Activated CD8-positive, alpha-beta memory T cell treated with anti-CD3 and anti-CD28 coated beads, Interleukin-2, amount 50 U/mL, for 48 hours (primary cell): ENCODE measurements around the gene ST6GAL1.
"Not testable (repeated sequence)": the region's sequence is repeated elsewhere in the genome, so short reads cannot be mapped to it uniquely, and the experiment has no call there.

ENCODE experiments used
- DNase-seq: peaks from one replicate; pipeline ENCODE4 v3.0.0-alpha.2; 2020

ST6GAL1 gene

DNA sequence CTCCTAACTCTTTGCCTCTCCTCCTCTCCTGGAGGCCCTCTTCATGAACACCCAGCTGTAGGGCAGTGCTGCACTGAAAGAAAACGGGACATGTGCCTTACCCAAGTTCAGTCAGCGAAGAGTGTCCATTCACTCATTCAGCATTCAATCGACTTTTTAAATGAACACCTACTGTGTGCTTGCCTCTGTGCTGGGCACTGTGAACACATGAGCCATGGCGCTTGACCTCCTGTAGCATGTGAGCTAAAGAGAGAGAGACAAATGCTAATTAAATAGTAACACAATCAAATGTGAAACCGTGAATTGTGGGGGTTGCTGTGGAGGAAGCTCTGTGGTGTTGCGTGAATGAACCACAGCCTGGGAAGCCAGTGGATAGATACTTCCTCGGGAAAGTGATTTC is 43.4 kb downstream of the ST6GAL1 start:
- no peak for DNase-seq

DNA sequence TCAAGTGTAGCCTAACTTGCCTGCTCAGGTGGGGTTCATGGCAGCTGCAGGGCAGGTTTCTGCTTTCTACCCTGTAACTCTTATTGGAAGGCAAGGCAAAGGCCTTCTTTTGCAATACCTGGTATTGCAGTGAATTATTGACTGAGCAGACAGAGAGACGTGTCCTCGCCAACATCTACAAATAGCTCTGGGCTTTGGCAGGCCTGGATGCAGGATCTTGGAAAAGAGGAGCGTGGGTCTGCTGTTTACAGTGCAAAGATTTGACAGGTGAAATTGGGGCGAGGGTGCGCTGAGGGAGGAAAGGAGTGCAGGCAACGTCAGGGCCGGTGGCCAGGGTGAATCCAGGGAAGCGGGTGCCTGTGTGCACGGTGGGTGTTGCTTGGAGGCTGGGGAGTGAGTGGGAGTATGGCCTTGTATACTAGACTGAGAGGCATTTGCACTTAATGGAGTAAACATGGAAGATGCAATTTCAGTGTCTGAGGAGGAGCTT is 44.5 kb downstream of the ST6GAL1 start:
- no peak for DNase-seq

DNA sequence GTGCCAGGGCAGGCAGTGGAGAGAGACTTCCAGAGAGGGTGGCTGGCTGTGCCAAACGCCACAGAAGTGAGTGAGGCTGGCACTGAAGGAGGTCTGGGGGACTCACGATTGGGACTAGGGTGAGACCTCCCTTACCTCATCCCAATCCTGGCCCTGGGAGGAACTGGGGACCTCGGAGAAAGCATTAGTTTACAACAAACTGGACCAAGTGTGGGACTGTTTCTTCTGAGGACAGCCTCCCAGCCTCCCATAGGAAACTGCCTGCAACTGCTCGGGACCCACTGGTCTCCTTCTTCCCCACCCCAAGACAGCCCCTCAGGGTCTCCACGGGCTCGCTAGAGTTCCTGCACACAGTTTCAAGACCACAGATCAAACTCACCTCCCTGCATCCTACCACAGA is 45.4 kb downstream of the ST6GAL1 start:
- DNase-seq = no peak

DNA sequence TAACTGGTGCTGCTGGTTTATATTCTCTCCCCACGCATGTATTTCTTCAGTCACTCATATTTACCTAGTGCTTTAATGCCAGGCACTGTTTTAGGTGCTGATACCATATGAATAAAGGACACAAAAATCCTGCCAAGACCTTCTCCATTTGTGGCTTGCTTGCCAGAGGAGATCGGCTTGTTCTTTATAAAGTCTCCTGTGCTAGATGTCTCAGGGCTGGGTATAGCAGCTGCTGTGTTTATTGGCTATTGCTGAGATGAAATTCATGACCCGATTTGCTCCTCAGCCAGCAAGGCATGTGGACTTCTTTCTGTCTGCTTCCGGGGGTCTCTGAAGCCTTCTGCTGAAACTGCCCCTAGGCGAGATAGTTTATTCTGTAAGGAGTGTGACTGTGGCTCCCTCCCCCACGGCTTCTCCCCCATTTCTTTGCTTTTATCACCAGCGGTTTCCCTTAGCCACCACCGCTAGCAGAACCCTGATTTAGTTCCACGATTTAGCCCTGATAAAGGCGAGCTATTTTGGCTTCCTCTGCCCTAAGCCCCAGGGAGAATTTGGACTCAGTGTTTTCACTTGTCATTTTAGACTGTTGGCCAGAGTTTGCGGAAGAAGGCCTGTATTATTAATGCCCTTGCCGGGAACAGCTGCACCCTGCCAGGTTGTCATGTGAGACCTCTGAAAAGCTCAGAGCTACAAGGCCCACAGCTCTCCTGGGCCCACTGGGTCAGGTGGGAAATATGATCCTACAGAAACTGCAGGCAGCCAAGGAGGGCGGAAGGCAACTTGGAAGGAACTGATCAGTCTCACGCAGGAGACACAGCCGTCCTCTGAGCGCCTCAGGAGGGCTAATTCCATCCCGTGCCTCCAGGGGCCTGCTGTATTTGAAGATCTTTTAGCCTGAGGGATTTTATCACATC is 46.8 kb downstream of the ST6GAL1 start:
- no peak for DNase-seq

DNA sequence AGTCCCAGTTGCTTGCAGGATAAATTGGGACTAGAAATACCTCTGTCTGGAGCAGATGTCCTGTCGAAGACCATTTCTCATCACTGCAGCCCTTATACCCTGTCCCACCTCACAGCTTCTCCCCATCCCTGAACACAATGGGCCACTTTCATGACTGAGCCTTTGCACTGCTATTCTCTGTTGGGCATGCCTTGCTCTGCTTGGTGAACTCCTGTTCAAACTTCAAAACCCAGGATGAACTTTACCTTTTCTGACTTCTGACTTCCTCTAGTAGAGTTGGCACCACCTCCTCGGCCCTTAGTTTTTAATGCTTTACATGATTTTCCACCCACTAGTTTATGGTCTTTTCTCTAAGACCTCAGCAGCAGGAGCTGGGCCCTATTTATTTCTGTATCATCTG is 48.4 kb downstream of the ST6GAL1 start:
- DNase-seq = no peak

DNA sequence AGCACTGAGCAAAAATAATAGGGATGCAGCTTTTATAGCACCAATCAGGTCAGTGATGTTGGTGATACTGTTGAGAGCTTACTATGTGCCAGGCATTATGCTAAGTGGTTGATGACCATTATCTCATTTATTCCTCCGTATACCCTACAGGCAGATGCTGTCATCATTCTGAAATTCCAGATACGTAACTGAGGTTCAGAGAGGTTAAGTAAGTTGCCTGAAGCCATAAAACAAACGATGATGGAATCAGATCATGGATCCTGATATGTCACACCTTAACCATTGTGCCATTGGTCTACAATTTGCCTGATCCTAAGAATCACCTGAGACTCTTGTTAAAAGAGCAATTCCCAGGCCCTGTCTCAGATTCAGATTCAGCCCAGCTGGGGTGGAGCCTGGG is 49.5 kb downstream of the ST6GAL1 start:
- no peak for DNase-seq

DNA sequence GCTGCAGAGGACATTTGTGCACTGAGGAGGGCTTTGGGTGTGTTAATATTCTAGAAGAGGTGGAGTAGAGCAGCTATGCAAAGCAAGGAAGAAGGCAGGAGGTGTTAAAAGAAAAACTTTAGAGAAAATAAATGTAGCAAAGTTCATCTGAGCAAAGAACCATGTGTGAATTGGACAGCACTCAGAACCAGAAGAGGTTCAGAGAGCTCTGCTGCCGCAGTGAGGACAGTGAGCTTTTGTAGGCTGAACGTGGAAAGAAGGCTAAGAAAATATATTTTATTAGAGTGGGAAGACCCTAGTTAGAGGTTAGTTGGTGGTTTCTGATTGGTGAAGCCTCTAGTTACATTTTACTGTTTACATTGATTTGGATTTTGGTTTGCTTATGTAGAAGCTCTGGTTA is 50.7 kb downstream of the ST6GAL1 start:
- DNase-seq = no peak

DNA sequence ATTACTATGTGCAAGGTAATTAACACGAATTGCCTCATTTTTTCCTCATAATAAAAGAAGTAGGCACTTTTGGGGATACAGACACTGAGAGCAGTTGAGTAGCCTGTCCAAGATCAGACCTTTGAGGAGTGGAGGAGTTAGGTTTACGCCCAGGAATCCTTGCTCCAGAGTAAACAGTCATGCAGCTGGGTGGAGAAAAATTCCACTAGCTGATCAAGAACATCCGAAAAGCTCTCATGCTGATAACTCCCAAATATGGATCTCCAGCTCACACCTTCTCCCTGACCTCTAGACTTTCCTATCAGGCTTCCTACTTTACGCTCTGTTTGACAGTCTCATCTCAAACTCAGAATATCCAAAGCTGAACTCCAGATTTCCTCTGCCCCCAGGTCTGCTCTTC is 53.3 kb downstream of the ST6GAL1 start:
- DNase-seq = no peak

DNA sequence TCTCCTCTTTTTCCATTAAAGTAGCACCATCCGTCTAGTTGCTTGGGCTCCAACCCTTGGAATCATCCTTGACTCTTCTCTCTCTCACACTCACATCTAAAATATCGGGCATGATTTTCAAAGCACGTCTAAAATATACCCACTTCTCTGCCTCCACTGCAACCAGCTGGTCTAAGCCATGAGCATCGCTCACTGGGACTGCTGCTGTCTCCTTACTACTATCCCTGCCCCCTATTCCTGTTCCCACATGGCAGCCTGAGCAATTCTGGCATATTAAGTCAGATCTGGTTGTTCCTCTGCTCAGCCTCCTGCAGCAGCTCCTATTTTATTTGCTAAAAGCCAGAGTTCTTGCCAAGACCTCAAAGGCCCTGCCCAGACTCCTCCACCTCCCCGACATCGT is 53.7 kb downstream of the ST6GAL1 start:
- no peak for DNase-seq

DNA sequence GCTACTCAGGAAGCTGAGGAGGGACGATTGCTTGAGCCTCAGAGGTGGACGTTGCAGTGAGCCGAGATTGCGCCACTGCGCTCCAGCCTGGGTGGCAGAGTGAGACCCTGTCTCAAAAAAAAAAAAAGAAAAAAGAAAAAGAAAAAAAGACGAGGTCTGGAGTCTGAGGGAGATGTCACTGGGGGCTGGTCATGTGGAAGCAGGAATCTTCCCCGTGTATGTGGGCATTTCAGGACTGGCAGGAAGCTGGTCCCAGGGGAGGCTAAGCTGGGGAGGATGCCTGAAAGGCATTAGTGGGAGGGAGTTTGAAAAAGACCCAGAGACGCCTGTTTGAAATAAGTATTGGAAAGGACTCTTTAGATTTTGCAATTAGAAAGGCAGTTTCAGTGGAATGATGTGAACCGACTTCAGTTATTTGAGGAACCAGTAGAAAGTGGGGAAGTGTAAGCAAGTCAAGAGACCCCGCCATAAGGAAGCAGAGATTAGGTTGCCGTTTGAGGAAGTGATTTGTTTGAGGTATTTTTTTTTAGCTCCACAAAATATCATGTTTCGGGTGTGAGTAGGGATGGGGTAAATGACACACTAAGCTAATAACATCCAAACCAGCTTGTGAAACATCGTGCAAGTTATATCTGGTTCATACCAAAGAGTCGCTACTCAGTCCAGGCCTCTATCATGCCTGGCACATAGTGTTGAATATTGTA is 55.5 kb downstream of the ST6GAL1 start:
- no peak for DNase-seq

DNA sequence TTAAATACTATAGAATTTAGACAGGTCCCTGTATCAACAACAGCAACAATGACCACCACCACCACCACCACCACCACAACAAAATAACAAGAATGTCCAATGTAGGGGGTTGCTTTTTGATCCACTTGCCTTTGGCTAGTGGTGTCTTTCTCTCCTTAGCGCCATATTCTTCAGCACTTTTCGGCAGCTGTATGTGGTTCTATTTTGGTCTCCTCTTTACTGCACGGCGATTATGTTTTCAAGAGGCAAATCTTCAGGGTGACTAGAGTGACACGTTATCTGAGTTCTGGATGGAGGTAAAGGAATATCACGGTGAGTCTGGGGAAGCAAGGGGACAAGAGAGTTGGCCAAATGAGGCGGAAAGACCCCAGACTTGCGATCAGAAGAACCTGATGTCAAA is 56.1 kb downstream of the ST6GAL1 start:
- DNase-seq = no peak

DNA sequence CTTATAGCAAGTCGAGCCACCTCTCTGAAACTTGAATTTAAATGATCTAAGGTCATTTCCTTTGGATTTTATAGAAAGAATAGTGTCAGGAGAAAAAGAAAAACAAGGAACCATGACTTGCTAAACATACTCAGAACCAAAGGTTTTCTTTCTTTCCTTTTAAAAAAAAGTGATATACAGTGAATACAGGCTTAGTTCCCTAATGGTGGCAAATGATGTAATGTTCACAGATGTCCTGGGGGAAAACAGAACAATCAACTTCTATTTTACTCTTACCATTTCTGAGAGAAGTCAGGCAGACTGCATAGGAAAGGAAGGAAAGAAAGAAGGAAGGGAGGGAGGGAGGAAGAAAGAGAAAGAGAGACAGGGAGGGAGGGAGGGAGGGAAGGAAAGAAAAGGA is 56.5 kb downstream of the ST6GAL1 start:
- DNase-seq = no peak

DNA sequence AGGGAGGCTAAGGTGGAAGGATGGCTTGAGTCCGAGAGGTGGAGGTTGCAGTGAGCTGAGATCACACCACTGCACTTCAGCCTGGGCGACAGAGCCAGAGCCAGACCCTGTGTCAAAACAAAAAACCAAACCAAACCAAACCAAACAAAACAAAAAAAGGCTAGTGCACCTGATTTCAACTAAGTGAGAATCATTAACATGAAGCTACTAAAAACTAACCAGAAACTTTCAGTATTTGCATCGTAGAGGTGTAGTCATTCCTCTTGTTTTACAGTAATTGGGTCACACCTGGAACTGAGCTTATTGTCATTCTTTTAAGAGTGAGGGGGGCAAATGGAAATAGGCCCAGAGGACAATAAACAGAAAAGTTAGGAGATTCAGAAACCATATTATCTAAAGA is 58.5 kb downstream of the ST6GAL1 start:
- DNase-seq = no peak

DNA sequence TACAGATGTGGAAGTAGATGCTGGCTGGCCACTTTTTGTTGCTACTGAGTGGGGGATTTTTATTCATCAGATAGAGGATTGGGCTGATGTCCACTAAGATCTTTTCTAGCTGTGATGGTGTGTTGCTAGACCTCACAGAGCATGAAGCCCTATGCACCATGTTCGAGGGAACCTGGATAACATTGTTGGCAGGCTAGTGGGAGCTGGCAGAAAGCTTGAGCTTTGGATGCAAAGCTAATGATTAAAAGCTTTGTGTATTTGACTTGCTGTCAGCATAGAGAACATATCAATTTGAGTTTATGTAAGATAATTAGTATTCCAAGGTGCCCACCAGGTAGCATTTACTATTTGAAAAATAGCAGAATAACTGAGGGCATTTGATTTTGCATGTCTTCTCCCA is 59.1 kb downstream of the ST6GAL1 start:
- DNase-seq = no peak

DNA sequence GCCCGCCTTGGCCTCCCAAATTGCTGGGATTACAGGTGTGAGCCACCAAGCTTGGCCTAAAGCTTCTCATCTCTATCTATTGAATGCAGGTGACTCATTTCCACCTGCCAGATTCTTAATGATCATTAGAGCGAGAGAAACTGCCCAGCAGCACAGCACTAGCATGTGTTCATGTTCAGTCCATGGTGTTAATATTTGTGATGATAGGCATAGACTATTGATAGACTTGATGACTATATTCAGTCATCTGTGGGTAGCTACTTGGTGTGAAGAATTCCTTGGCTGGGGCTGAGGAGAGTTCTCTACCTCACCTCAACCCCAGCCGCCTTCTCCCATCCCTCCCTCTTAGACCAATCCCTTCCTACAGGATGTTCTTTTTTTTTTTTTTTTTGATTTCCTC is 60.0 kb downstream of the ST6GAL1 start:
- DNase-seq = no peak

DNA sequence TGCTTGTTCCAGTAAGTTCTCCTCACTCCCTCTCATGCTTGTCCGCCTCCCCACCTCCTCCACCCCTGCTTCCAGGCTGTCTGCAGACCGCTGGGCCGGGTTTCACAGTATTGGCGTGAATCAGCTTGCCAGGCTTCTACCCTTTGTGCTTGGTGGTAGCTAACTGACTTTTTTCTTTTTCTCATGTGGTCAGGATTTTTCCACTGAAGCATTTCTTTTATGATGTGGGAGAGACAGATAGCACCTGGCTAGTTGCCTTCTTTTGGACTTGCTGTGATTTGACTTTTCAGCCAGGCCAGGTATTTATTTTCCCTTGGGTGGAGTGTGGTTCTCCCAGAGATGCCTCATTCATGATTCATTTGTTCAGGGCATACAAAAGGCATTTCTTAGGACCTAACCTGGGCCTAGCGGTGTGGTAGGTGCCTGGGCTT is 60.6 kb downstream of the ST6GAL1 start:
- no peak for DNase-seq

DNA sequence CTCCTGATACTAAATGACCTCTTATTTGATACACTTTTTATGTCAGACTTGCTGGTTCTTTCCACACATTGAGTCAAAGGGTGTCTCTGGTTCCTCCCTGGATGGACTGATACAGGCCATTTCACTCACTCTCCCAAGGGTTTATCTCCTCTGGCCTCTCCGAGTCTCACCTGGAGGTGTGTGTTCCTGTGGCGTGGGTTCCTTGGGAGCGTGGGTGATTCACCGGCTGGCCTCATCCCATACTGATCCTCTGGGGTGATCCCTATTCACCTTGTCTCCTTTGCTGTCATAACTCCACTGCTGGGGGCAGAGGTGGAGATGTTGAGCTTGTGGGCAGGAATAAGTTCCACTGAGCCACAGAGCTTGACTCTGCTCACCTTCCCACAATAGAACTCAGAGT is 61.1 kb downstream of the ST6GAL1 start:
- no peak for DNase-seq

DNA sequence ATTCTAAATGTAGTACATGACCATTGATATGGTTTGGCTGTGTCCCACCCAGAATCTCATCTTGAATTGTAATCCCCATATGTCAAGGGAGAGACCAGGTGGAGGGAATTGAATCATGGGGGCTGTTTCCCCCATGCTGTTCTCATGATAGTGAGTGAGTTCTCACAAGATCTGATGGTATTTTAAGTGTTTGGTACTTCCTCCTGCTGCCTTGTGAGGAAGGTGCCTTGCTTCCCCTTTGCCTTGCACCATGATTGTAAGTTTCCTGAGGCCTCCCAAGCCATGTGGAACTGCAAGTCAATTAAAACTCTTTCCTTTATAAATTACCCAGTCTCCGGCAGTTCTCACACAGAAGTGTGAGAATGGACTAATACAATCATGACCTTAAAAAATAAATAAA is 61.8 kb downstream of the ST6GAL1 start:
- not testable (repeated sequence) for DNase-seq

DNA sequence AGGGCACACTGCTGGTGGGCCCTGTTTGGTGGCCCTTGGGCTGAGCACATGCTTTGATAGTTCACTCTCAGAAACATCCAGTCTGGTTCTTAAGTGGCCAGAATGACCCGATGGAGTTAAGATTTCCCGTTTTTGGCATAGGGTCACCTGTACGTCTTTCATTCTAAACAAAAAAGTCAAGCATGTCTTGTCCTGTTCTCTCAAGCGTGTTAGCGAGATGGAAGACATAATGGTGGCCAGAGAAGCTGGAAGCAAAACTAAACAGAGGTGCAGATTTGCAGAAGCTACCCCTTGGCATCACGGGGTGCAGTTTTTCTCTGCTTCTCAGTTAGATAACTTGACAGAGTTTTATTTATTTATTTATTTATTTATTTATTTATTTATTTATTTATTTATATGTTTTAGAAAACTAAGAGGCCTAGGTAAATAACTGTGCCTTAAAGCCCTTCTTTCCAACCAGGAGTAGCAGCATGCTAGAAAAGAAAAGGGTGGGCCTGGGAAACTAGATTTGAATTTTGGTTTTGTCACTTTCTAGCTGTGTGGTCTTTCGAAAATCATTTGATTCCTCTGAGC is 63.0 kb downstream of the ST6GAL1 start:
- no peak for DNase-seq

DNA sequence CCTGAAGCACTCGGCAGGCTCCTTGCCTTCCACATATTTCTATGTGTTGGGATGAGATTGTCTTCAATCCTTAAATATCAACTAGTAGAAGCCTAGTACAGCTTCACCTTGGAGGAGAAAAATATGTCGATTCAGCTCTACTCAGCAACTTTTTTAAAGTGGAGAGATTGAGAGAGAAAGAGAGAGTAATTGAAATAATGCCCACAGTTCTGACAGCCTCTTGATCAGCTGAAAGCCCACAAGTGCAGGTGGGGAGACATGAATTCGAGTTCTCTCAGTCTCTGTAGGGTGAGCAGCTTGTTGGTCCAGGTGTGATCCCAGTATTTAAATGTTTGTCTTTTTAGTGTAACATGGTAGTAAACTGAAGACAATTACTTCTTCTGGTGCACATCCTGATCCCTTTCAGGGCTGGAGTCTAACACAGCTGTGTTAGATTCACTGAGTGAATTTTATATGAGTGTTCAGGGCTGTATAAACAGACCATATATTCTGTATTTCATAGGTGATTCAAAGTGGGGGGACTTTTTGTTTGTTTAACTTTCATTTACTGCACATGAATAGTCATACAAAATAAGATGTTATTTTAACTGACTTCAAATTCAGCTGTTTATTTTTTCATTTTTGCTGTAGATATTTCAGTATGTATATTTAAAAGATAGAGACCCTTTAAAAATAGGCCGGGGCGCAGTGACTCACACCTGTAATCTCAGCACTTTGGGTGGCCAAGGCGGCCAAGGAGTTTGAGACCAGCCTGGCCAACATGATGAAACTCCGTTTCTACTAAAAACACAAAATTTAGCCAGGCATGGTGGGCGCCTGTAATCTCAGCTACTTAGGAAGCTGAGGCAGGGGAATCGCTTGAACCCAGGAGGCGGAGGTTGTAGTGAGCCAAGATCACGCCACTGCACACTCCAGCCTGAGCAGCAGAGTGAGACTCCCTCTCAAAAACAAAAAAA is 64.0 kb downstream of the ST6GAL1 start:
- DNase-seq = no peak

DNA sequence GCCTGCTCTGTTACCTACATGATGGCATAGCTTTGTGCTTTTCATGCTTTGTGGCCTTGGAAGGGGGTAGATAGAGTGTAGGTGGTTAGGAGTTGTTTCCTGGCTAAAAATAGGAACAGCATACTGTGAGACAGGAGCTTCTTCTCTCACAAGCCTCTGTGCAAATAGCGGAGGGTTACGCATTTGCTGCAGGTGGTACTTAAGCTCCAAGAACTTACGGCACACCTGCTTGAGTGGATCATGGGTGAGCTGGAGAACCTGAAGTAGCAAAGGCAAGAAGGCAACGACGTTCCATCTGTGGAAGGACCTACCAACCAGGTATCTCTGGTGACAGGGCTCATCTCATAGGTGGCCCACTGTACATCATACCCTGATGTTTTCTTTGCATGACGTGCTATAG is 66.0 kb downstream of the ST6GAL1 start:
- DNase-seq = no peak

DNA sequence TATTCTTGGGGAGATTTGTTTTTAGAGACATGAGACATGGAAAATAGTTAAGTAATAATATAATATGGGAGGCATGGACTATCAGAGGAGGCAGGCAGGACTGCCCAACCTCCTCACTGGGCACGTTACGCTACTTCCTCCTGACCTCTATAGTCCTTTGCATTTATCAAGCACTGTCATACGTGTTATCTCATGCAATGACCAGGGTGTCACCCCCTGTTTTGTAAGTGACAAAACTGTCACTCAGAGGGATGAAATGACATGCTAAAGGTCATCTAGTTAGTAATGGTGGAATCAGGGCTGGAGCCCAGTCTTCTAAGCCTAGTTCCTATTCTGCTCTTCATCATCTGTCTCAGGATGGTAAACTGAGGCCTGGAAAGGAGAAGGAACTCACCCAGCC is 66.7 kb downstream of the ST6GAL1 start:
- no peak for DNase-seq

DNA sequence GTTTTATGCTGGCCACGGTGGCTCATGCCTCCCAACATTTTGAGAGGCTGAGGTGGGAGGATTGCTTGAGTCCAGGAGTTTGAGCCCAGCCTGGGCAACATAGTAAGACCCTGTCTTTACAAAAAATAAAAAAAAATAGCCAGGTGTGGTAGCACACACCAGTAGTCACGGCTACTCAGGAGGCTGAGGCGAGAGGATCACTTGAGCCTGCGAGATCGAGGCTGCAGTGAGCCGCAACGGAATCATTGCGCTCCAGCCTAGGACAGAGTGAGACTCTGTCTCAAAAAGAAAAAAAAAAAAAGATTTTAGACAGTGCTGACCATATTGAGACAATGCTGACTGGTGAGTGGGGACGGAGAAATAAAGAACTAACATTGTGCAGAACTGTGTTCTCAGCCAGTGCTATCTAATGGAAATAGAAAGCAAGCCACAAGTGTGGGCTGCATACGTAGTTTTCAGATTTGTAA is 67.2 kb downstream of the ST6GAL1 start:
- DNase-seq = no peak
